NCI-H1048 (cell line): ENCODE results near the gene APLF.
"Not testable (repeated sequence)": the region's sequence is repeated elsewhere in the genome, so short reads cannot be mapped to it uniquely, and the experiment has no call there.

Experiments
- DNase-seq: peaks from one replicate; lab custom pipeline; 2025; lab: John Stamatoyannopoulos, UW

Gene APLF

DNA sequence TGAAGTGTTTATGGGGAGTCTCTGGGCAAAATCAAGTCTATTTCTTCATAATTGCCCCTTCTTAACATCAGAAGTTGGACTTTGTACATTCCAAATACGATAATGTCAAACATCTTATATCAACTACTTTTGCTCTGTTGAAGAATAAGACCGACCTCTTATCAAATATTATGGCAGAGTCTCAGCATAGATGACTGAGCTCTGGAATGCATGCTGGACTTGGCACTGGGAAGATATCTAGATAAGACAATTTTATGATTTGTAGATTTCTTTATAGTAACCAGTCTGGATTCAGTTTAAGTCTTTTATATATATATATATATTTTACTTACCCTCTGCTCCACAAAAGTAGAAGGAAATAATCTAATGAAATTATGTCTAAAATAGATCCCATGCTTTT, 8.2 kb downstream of the APLF start:
- no peak for DNase-seq

- no peak for DNase-seq
These were observed 9.1 kb downstream of the APLF start for GRCh38 chr2:68476454-68476853.

- no peak for DNase-seq
These were observed 11.3 kb downstream of the APLF start for GRCh38 chr2:68478688-68479087.

DNA sequence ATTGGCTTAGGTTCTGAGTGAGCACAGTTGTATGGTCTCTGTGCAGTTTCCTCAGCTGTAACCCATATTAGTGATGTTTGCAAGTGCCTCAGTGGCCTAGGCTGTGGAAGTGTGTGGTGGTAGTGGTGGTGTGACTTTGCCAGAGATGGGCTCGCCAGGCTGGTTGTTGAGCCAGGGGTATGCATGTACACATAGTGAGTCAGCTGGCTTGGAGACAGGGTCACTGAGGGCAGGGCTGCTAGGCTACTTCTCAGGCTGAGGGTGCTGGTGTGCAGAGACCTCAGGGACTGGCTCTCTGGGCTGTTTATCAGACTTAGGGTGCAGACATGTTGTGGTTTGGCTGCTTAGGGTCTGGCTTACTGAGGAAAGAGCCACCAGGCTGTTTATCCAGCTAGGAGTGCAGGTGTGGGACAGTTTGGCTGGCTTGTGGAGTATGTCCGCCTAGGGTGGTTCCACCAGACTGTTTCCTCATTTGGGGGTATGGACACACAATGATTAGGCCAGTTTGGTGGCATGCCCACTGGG, 15.0 kb downstream of the APLF start:
- no peak for DNase-seq

DNA sequence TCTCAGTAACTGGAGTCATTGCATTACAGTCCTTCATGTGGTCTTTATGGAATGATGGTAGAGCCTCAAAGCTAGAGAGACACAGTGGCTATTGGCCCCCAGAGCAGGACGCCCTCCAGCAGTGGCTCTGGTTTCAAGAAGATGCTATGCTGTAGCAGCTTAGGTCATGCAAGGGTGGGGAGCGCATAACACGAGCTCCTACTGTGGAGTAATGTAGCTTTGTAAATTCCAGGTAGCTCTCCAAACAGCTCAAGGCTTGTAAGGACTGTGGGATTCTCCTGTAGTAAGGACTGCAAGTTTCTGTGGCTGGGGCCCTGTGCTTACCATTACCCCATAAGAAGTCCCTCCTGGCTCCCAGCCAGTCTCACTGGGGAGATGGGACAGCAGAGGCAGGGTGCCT, 15.6 kb downstream of the APLF start:
- DNase-seq: no peak

DNA sequence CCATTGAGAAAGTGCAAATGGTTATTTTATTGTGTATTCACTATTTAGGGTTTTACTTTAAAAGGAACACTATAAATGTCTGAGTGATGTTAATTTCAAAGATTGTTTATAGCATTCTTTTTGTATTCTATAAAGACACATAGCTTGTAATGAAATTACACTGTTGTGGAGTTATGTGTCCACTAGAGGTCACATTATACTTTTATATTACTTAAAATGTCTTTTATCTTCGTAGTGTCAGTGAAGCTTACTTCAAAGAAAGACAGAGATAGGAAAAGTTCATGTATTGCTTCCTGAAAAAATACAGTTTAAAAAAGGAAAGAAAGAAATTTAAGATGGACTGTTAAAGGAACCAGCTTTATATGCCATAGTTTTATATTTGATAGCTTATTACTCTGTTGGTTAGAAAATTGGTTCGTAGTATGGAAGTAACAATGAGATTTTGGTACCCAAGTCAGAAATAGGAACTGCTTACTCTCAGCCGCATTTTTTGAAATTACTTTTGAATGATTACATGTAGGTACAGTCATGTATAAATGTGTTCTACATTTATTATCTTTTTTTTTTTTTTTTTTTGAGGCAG, 20.5 kb downstream of the APLF start:
- DNase-seq: no peak

DNA sequence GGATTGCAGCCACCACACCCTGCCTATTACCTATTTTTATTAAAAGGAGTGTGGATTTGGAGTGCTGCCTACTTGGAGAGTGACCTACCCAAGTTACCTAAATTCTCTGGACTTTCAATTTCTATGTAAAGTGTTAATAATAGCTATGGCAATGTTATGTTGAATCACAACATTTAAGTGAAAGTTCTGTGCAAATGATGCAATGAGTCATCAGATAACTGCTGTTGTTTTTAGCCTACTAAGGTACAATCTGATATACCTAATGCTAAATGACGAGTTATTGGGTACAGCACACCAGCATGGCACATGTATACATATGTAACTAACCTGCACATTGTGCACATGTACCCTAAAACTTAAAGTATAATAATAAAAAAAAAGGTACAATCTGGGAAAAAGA, 21.2 kb downstream of the APLF start:
- DNase-seq: not testable (repeated sequence)

GRCh38 chr2:68489282-68489681, 21.9 kb downstream of the APLF start:
- no peak for DNase-seq

DNA sequence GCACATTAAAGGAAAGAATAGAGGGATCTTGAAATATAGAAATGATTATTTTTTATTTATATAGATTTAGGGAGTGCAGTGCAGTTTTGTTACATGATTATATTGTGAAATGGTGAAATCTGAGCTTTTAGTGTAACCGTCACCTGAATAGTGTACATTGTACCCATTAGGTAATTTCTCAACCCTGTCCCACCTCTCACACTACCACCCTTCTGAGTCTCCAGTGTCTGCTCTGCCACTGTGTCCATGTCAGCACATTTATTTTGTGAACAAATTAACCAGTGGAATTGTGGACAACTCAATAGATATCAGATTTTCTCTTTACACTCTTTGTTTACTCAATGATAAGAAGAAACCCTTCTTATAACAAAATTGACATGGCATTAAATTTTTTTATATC, 24.2 kb downstream of the APLF start:
- DNase-seq: no peak

DNA sequence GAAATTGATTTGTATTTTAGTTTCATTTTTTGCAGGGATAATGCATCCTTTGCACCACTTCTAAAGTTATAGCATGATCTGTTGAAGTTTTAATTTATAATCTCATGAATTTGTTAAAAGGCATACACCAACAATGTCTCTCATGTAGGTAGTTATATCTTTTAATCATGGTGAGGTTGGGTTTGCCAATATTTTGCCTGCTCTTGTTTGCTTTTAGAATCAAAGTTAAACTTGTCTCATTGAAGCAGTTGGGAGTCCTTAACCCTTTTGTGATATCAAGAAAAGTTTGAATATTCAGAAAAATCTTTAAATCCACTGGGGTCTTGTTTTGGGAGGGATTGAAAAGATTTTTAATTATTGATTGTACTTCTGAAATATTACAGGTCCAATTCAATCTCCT, 31.7 kb downstream of the APLF start:
- DNase-seq: no peak

GRCh38 chr2:68500649-68501048, 33.3 kb downstream of the APLF start:
- DNase-seq: no peak

DNA sequence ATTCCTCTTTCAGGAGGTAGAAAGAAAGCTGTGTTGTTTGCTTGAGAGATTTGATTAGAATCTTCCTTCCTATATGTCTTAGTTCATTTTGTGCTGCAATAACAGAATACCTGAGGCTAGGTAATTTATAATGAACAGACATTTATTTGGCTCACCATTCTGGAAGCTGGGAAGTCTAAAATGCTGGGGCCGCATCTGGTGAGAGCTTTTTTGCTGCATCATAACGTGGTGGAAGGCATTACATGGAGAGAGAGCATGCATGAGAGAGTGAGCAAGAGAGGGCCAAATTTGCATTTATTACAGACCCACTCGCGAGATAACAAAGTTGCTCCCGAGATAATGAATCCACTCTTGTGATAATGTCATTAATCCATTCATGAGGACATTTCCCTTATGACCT, 34.4 kb downstream of the APLF start:
- DNase-seq: no peak

- DNase-seq: no peak
These were observed 38.3 kb downstream of the APLF start for GRCh38 chr2:68505603-68506159.

DNA sequence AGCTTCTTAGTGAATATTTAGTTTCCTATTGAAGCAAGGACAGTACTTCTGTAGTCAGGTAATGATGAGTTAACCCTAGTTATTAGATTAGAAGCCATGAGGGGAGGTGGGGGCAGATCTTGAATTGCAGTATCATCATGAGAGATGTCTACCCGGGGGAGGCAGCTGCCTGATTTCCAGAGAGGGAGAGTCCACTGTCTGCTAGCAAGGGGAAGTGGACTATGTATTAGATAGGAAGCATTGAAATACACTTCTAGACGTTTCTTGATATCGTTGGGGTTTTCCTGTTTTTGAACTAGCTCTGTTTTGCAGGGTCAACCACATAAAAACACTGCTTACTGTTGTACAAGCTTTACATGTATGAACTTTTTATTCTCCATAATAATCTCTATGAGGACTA, 38.8 kb downstream of the APLF start:
- no peak for DNase-seq

GRCh38 chr2:68512326-68512725, 44.9 kb downstream of the APLF start:
- DNase-seq: no peak

DNA sequence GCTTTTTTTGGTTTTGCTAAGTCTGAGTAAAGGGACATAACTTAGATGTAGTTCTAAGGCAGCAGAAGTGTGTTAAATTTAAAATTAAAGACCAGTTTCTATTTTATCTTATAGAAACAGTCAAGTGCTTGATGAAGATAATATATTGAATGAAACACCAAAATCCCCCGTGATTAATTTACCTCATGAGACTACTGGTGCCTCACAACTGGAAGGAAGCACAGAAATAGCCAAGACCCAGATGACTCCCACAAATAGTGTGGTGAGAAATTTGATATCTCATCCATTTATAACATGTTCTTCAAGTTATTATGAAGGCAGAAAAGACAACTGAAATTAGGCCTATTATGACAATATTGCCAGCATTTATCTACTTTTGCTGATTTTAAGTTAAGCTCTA, 45.6 kb downstream of the APLF start:
- no peak for DNase-seq

GRCh38 chr2:68514316-68514929, 47.0 kb downstream of the APLF start:
- DNase-seq: no peak

DNA sequence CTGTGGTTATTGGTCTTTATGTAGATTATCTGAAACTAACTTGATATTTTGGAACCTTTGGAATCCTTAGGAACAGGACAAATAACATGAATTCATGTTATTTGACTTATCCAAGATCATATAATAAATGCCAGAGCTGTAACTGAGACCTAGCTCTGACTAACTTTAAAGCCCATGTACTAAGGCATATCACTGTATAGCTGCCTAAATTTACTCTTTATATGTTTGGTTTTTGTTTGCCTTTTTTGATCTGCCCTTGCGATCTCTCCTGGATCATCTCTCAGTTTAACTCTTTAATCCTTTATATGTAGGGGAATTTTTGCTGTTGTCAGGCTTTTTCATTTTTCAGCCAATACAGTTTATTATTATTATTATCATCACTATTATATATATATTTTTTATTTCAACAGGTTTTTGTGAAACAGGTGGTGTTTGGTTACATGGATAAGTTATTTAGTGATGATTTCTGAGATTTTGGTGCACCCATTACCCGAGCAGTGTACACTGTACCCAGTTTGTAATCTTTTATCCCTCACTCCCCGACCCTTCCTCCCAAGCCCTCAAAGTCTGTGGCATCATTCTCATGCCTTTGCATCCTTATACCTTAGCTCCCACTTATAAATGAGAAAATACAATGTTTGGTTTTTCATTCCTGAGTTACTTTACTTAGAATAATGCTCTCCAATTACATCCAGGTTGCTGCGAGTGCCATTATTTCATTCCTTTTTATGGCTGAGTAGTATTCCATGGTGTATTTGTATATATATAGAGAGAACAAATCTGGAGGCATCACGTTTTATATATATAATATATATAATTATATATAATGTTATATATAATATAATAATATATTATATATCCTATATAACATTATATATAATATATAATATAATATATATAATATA, 48.9 kb downstream of the APLF start:
- DNase-seq: no peak

DNA sequence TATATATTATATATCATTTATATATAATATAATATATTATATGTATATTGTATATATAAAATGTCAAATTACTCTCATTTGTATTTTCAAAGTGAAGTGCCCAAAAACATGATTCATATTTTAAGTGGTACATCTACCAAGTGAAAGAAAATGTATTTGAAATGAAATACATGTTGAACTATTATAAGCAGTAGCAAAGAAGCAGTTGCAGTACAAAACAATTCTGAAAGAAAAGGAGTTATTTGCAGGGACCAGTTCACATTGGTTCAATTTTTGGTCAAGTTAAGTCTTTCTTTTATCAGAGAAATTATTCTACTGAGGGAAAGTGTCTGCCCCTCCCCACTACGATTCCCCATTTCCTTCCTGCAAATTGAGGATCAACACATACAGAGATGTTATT, 51.9 kb downstream of the APLF start:
- DNase-seq: no peak

DNA sequence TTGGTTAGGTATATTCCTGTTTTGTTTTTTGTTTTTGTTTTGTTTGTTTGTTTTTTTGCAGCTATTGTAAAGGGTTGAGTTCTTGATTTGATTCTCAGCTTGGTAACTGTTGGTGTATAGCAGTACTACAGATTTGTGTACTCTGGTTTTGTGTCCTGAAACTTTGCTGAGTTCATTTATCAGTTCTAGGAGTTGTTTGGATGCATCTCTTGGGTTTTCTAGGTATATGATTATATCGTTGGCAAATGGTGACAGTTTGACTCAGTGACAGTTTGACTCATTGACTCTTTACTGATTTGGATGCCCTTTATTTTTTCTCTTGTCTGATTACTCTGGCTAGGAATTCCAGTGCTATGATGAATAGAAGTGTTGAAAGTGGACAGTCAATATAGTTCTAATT, 53.7 kb downstream of the APLF start:
- DNase-seq: no peak

DNA sequence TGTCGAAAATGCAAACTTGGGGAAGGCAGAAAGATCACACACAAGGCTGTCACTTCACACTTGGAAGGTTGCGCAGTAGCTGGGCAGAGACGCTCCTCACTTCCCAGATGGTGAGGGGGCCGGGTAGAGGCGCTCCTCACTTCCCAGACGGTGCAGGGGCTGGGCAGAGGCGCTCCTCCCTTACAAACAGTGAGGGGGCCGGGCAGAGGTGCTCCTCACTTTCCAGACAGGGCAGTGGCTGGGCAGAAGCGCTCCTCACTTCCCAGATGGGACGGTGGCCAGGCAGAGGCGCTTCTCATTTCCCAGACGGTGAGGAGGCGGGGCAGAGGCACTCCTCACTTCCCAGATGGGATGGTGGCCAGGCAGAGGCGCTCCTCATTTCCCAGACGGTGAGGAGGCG, 59.6 kb downstream of the APLF start:
- DNase-seq: not testable (repeated sequence)

DNA sequence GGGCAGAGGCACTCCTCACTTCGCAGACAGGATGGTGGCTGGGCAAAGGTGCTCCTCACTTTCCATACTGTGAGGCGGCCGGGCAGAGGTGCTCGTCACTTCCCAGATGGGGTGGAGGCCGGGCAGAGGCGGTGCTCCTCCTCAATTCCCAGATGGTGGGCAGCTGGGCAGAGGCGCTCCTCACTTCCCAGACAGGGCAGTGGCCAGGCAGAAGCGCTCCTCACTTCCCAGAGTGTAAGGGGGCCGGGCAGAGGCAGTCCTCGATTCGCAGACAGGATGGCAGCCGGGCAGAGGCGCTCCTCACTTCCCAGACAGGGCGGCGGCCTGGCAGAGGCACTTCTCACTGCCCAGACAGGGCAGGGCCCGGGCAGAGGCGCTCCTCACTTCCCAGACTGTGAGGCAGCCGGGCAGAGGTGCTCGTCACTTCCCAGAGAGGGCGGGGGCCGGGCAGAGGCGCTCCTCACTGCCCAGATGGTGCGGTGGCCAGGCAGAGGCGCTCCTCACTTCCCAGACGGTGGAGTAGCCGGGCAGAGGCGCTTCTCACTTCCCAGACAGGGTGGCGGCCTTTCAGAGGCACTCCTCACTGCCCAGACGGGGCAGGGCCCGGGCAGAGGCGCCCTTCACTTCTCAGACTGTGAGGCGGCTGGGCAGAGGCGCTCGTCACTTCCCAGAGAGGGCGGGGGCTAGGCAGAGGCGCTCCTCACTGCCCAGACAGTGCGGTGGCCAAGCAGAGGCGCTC, 60.1 kb downstream of the APLF start:
- DNase-seq: not testable (repeated sequence)
